ENCODE data around the gene ZCCHC7.
"Not testable (repeated sequence)": the region's sequence is repeated elsewhere in the genome, so short reads cannot be mapped to it uniquely, and the experiment has no call there.

ZCCHC7 gene

DNA sequence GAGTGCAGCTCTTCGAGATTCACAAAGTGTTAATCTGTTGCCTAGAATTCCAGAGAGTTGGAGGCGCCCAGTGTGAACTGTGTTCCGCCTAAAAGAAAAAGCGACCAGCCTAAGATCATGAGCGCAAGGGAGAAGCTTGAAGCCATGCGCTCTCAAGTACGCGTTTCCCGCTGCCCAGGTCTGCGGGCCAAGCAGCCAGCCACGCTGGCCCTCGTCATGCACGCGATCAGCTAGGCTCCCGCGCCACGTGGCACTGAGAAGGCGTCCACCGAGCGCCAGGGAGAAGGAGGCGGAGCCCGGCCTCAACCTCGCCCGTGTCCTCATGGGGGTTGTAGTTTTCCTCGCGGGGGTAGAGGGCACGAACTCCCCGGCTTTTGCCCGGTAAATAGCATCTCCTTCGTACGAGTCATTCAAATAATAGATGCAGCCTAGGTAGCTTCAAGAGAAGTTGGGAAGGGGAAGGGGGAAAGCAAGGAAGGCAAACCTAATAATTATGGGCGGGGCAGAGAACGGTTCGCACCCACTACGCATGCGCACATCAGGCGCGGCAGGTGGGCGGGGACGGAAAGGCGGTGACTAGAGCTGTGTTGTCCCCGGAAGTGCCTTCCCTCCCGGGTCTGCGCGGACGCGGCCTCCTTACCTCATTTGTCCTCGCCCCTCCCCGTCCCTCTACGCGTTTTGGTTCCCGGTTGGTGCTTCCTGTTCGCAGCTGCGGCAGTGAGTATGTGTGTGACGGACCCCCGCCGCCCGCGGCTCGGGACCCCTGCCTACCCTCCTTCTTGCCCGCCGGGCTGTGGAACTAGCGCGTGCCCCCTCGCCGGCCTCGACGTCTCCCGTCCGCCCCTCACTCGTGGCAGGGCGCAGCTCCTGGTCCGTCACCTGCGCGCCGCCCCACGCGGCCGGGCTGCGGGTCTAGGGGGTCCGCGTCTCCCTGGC lies at the start of gene ZCCHC7:
ZCCHC7 (plus strand) TSS at position 668 of the 936 bp plus-strand sequence.
- peak; percentile 67 for DNase-seq

- not testable (repeated sequence) for DNase-seq
Measured at GRCh38 chr9:37074790-37075189, 45.6 kb upstream of the ZCCHC7 start.

DNA sequence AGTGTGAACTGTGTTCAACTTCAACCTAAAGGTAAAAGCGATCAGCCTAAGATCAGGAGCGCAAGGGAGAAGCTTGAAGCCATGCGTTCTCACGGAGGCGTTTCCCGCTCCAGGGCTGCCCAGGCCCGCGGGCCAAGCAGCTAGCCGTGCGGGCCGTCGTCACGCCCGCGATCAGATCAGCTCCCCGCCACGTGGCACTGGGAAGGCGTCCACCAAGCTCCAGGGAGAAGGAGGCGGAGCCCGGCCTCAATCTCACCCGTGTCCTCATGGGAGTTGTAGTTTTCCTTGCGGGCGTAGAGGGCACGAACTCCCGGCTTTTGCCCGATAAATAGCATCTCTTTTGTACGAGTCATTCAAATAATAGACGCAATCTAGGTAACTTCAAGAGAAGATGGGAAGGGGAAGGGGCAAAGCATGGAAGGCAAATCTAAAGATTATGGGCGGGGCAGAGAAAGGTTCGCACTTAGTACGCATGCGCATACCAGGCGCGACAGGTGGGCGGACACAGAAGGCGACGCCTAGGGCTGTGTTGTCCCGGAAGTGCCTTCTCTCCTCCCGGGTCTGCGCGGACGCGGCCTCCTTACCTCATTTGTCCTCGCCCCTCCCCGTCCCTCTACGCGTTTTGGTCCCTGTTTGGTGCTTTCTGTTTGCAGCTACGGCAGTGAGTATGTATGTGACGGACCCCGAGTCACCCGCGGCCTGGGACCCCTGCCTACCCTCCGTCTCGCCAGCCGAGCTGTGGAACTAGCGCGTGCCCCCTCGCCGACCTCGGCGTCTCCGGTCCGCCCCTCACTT lies 40.8 kb upstream of the ZCCHC7 start:
- peak; percentile 37 for DNase-seq

DNA sequence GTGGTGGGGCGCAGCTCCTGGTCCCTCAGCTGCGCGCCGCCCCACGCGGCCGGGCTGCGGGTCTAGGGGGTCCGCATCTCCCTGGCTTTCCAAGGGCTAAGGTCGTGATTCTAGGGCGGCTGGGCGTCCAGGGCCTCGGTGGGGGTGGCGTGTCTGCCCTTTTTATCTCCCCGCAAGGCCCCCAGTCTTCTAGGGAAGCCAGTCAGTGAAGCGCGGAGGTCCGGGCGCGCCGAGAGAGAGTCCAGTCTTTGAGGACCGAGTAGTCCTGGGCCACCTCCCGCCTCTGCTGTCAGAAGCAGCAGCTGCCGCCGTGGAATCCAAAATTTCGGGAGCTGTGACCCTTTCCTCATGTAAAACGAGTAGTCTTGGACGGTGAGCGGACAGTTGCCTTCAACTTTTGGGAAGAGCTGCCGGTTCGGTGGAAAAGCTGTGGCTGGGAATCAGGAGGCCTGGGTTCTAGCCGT lies 40.2 kb upstream of the ZCCHC7 start:
- DNase-seq: not testable (repeated sequence)

GRCh38 chr9:37081507-37081906 lies 38.9 kb upstream of the ZCCHC7 start:
- not testable (repeated sequence) for DNase-seq

DNA sequence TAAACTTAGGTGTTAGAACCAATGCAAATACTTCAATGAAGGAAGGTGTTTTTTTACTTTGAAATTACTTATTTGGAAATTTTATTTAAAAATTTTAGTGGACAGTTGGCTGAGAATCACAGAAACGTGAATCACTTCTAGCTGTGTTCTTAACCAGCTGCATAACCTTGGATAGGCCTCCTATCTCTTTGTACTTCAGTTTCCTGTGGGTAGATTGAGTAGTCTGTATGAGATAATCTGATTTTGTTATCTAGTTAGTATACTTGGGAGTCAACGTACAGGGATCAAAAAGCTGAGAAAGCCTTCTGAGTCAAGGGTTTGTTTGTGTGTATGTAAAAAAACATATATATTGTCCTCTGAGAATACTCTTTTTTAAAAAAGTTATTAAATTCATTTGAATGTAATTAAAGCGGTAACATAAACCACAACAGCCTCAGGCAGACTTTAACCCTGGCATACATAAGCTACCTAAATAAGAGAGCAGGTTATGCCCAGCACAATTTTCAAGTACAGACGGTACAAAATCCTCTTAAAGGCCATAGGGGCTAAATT lies 38.1 kb upstream of the ZCCHC7 start:
- no peak for DNase-seq

DNA sequence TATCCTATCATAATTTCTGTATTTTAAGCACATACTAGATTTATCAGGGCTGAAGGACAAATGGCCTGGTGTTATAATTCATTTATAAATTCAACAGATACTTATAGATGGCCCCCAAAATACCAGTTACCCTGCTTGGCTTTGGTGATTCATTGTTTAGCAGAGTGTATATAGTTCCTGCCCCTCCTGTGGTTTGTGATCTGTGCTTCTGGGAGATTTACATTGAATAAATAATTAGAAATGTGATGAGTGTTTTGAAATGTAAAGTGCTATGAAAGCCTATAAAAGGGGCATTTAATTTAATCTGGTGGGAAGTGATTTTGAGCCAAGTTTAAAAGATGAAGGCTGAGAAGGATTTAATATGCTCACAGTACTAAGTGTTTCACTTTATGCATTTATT lies 36.7 kb upstream of the ZCCHC7 start:
- DNase-seq: no peak

GRCh38 chr9:37085233-37085632 lies 35.1 kb upstream of the ZCCHC7 start:
- no peak for DNase-seq

DNA sequence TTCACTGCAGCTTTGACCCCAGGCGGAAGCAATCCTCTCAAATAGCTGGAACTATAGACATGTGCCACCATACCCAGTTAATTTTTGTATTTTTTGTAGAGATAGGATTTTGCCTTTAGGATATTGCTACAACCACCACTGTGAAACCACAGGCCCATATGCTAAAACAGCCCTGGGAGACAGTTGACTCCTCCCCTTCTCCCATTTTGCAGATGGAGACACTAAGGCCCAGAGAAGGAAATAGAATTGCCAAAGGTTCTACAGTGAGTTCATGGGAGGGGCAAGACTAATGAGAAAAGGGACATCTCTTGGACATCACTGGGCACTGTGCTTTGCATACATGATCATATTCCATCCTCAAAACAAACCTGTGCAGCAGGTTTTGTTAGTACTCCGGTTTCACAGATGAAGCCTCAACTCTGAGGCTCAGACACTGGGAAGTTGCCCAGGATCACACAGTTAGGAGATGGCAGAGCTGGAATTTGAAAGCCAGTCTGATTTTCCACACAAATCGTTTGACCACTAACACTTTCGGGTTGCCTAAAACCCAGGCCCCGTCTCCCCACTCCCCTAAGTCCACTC lies 27.6 kb upstream of the ZCCHC7 start:
- DNase-seq: not testable (repeated sequence)

DNA sequence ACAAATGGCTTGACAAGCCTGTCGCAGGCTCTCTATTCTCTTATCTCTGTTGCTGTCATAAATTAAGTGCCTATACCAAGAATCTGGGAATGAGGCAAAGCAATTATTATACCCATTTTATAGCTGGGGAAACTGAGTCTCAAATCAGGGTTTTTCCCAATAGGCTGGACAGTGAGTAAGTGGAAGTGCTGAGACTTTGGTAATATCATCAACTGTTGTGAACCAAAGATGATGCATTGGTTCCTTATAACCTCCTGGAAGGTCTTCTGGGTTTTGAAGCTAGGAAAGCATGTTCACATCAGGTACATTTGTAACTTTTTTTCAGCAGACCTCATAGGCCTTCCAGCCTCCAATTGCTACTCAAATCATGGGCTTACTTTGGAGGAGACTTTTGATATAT lies 25.6 kb upstream of the ZCCHC7 start:
- DNase-seq: no peak

GRCh38 chr9:37096628-37097027 lies 23.7 kb upstream of the ZCCHC7 start:
- no peak for DNase-seq

GRCh38 chr9:37097294-37097693 lies 23.1 kb upstream of the ZCCHC7 start:
- DNase-seq: no peak

GRCh38 chr9:37100327-37100726 lies 20.0 kb upstream of the ZCCHC7 start:
- DNase-seq: no peak

DNA sequence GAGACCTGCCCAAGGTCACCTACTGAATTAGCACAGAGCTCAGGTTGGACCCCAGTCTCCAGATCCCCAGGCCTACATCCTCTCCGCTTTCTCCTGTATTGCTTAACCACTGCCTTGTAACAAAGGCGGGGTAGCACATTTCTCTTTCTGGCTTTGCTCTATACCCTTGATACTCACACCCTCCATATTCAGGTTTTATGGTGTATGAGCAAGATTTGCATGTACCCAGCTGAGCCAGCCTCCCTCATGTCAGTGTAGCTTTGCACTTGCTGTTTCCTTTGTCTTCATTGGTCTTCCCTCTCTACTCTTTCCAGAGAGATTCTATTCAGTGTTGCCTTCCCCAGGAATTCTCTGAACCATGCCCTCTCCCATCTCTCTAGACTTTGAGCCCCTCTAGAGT lies 19.6 kb upstream of the ZCCHC7 start:
- no peak for DNase-seq

GRCh38 chr9:37102486-37102885 lies 17.9 kb upstream of the ZCCHC7 start:
- DNase-seq: no peak

DNA sequence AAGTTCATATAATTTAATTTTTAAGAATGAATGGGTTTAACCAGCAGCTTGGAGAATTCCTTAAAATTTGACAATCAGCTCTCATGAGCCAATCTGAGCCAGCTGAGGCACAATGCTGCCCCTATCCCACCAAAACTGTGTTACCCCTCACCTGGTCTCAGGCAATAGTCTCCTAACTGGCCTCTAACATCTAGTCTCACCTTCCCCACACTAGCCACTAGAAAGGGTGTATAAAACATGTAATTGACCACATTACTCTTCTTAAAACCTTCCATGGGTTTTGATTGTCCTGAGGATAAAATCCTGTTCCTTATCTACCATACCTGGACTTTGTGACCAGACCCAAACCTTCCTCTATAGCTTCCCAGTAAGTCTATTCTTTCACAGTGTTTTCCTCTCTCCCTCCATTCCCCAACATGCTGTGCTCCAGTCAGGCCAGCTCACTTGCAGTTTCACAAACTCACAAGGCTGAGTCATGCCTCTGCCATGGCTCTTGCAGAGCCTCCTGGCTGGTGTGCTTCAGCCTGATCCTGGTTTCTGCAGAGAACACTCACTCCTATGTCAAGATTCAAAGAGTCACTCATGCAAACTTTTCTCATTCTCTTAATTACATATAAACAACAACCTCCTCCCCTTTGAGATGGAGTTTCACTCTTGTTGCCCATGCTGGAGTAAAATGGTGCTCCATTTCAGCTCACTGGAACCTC lies 16.0 kb upstream of the ZCCHC7 start:
- DNase-seq: no peak

DNA sequence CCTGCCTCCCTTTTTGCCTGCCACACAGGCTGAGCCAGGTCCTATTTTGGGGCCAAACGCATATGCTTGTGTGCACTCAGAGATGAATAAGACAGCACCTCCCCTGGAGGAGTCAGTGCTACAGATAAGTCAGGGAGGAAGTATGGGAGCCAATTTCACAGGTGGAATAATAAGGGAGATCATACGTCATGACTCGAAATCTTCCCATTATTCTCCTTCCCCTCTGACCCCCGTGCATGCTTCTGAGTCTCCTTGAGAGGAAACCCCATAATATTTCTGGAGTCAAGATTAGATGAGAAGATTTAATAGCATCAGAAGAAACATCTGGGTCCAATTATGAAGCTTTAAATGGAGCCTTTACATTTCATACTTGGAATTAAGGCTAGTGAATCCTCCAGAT lies 15.1 kb upstream of the ZCCHC7 start:
- DNase-seq: no peak

GRCh38 chr9:37107701-37108100 lies 12.7 kb upstream of the ZCCHC7 start:
- no peak for DNase-seq

- DNase-seq: not testable (repeated sequence)
Measured at GRCh38 chr9:37114442-37114841, 5.9 kb upstream of the ZCCHC7 start.

GRCh38 chr9:37117956-37118355 lies 2.4 kb upstream of the ZCCHC7 start:
- no peak for DNase-seq

DNA sequence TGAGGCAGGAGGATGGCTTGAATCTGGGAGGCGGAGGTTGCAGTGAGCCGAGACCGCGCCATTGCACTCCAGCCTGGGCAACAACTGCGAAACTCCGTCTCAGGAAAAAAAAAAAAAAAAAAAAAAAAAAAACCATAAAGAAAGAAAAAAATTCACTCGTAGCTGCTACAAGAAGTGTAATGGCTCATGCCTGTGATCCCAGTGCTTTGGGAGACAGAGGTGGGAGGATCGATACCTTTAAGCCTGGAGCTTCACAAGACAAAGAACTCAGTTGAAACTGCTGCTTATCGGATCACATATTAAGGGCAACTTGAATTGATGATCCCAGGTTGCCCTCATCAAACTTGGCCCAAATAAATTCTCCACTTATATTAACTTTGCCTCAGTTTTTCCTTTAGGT lies 1.0 kb upstream of the ZCCHC7 start:
- no peak for DNase-seq

GRCh38 chr9:37120843-37121335 lies 515 bp downstream of the ZCCHC7 start:
- DNase-seq: not testable (repeated sequence)
